GM19351 (cell line): ENCODE data around the gene SP6.
A peak's percentile ranks its signal among the peaks of the same experiment; 100 is the strongest.

Experiments
- ATAC-seq: cut with Tn5 transposase; IDR thresholded peaks from one replicate; pipeline ENCODE4 v1.9.1; 2021; ENCODE audit warnings: mild to moderate bottlenecking, moderate library complexity; ENCODE audit not compliant: unreplicated experiment

Gene SP6

DNA sequence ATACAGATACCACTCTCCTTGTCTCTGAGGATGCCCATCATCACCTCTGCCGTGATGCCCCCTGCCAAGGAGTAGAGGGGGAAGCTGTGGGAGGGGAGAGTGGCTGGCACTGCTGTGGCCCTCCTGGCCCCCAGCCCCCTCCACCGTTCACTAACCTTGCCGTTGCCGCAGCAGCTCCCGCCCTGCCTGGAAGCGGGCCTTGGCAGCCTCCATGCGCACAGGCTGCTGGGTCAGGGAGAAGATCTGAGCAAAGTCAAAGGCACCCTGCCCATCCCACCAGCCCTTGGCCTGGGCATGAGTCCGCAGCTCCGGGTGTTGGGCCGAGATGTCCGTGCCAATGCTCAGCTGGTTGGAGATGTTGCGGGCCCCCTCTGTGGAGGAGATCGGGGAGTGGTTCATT, 12.3 kb downstream of the SP6 start:
- ATAC-seq, result no peak

DNA sequence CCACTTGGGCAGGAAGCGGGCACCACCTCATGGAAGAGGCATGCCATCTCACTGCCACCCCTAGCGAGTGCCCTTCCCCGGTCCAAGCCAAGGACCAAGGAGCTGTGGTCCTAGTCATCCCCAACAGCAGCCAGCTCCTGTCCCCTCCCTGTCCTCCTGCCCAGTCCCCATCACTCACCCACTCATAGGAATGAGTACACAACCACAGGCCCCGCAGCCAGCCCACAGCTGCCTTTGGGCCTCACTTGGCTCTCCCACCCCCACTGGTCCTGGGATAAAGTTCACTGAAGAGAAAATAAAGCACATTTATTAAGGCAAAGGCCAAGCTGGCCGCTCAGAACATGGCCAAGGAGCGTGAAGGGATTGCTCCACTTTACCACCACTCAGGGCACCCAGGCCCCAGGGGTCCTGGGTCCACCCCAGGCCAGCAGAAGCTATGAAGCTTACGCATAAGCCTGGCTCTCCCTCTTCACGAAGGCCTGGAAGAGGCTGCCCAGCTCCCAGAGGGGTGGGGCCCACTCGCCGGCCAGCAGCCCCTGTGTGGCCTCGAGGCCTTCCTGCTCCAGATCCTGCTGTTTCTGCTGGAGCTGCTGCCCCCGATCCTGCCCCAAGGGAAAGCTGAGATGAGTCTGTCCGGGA, 13.4 kb downstream of the SP6 start:
- ATAC-seq, result no peak

DNA sequence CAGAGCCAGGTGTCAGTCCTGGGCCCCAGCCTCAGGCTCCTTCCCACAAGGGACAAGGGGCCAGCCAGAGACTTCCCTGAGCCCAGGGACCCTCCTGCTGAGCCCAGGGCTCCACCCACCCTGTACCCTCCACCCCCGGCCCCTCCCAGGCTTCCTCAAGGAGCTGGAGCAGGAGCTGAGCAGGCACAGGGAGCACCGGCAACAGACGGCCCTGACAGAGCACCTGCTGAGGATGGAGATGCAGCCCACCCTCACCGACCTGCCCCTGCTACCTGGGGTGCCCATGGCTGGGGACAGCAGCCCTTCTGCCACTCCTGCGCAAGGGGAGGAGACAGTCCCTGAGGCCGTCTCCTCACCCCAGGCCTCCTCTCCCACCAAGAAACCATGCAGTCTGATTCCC, 14.4 kb downstream of the SP6 start:
- ATAC-seq, result no peak

GRCh38 chr17:47834756-47835155, 16.2 kb downstream of the SP6 start:
- ATAC-seq, result no peak

- no peak for ATAC-seq
Measured at GRCh38 chr17:47831934-47832327, 19.0 kb downstream of the SP6 start.

- ATAC-seq, result peak; percentile 82
Measured at GRCh38 chr17:47831003-47831933, 19.7 kb downstream of the SP6 start, which contains the start of the genes LRRC46 and MRPL10. Gene LRRC46, plus strand, starts transcription at chr17:47831670. Its CDS starts 320 bp downstream, at chr17:47831990. Gene MRPL10, minus strand, starts transcription at chr17:47831541. Its CDS starts 30 bp downstream, at chr17:47831511.

DNA sequence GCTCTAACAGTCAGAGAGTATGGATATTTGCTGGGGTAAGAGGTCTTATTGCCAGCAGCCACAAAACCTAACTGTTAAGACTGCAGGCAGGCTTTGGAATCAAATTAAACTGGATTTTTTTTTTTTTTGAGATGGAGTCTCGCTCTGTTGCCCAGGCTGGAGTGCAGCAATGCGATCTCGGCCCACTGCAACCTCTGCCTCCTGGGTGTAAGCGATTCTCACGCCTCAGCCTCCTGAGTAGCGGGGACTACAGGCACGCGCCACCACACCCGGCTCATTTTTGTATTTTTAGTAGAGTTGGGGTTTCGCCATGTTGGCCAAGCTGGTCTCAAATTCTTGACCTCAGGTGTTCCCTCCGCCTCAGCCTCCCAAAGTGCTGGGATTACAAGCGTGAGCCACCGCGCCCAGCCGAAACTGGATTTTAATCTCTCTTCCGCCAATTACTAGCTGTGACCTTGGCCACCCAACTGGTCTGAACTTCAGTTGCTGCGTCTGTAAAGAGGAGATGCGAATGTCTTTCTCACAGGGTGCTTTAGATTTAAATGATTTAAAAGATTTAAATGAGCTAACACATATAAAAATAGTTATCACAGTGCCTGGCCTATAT, 20.5 kb downstream of the SP6 start:
- ATAC-seq, result no peak

- ATAC-seq, result no peak
Measured at GRCh38 chr17:47829870-47830269, 21.1 kb downstream of the SP6 start.

DNA sequence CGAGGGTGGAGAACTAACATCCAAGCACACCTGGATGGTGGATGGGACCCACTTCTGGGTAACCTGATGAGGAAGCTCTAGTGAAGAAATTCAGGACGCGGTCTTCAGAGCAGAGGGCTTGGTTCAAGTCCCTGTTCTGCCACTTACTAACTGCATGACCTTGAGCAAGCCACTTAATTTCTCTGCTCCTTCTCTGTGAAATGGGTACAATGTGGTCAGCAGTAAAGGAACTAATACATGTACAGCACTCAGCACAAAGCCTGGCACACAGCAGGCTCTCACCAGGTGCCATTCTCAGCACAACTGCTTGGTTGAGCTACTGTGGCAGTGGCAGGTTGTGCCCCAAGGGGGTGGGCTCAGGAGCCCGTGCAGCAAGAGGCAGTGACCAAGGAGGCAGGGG, 27.4 kb downstream of the SP6 start:
- no peak for ATAC-seq

DNA sequence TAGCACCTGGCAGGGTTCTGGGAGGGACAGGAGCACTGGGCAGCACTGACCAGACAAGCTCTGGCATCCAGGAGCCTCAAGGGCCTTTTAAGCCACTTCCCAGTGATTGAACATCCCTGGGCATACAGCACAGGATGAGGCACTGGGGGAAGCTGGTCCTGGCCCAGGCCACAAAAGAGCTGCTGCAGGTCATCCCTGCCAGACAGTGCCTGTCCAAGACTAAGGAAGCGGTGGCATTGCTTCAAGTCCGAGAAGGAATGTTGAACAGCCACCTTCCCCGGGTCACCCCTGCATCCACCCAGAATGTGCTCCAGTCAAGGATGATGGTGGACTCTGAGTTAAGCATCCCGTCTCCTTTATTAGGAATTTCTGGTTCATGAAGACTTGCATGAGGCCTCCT, 28.2 kb downstream of the SP6 start:
- ATAC-seq, result no peak

DNA sequence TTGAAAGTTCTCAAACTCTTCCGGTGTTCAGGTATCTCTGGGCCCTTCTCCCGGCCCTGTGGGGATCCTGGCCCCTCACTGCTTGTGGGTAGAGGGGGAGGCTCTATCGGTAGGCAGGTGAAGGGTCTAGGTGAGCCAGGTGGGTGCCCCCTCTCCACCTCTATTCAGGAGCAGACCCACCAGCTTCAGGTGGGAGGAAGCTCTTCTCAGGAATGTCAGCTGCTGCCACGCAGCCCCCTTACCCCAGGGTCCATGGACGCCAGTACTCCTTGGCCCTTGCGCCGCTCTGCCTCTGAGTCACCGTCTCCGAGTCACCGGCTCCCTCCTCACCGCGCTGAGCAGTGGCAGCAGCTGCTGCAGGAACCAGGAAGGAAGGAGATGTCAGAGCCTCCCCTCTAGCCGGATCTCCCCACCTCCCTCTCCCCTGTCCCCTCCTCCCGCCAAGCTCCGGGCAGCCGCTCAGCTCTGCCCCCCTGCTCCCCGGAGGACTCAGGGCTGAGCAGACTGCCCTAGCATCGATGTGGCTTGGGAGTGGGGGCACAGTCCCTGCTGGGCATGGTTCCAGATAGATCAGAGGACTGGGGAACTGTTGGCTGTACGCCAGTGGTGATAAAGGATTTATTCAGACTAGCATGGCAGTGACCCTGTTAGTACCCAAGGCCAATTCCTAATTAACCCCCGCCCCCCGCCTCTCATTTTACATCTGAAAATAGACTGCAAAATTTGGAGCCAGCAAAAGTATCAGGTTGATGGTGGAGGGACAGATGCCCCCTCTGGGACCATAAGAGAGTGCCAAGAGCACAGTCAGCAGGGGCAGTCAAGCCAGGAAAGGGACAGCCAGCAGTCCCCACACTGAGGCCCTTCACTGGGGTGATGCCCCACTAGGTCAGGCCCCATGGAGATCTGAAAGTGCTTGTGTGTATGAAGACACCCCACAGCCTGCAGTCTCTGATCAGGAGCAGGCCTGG, 29.3 kb downstream of the SP6 start, which contains the start of gene OSBPL7:
Gene OSBPL7 (minus strand): TSS at position 371 of the 968 bp plus-strand sequence. CDS start 1,516 bp downstream, outside the sequence.
- ATAC-seq, result peak; percentile 69

DNA sequence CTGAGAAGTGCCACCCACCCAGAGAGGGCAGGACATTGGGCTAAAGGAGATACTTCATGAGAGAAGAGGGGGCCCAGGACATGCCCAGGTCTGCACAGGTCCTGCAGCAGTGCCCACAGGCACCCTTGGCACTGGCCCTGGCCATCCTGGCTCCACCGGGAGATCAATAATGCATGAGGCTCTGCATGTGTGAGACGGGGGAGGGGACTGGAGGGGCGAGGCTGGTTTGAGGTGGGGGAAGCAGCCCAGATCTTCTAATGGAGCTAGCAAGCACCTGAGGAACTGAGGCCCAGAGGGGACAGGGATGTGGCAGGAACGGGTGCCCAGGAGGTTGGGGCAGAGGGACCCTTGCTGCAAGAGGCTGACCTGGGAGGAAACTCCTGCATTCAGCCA, 29.9 kb downstream of the SP6 start:
- ATAC-seq, result no peak

DNA sequence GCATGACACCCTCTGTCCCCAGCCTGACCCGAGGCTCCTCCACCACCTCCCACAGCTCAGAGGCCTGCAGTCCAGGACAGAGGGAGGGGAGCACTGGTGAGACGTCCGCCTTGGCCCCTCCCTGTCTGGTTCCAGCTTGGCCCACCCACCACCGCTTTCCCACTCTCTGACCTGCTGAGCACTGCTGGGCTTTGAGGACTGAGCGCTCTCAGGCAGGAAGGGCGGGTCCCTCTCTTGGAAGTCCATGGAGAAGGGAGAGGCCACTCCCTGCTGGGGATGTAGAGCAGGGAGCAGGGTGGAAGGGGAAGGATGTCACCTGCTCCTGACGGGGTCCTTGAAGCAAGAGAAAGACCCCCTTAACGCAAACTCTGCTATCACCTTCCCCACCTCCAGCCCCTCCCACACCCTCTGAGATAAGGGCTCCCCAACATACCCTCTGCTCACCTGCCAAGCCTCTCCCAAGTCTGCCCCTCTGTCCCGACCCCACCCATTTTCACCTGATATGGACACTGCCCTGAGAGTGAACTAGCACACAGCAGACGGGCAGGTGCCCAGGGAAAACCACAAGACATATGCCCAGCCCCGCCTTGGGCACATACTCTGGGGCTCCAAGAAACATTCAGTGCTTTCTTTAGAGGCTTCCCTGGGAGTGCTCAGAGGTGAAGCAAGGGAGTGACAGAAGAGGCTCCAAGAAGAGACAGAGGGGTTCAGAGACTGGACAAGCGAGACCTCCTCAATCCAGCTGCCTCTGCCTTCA, 30.8 kb downstream of the SP6 start:
- ATAC-seq, result no peak

DNA sequence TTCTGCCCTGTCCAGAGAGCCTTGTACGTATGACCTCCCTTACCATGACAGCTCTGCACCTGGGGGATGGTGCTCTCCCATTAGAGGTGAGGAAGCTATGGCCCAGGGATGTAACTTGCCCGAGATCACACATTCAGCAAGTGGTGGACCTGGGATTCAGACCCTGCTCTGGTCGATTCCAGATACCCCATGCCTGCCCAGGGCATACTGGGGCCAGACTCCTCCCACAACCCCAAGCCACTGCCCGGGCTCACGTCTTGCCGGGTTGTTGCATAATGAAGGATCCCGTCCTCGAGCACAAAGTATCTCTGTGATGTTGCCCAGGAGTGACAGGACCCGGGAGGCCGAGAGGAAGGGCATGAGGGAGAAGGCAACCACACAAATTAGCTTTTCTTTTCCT, 31.5 kb downstream of the SP6 start:
- ATAC-seq, result no peak

DNA sequence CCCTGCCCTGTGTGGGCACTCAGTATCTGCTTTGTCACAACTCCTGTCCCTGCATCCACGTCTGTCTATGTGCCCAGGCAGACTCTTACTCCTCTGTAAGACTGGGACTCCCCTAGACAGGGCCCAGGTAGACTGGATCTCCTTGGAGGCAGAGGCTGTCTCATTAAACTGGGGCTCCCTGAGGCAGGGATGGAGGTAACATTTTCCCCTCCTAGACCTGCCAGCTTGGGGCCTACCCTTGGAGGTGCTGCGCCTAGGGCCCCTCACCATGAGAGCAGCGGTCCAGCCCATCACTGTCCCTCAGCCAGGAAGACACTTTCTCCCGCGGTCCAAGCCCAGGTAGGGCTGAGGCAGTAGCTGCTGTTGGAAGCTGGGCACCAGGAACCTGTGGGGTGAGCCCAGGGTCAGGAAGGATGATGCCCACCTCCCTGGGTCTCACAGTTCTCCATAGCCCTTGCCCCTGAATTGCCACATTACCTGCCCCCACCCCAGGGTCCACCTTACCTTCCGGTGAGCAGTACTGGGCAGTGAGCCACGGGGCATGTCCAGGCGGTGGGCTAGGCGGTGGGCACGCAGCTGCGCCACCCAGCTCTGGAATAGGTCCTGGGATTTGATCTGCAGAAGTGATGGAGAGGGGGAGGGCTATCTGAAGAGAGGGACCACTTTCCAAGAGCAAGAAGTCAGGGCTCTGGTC, 32.8 kb downstream of the SP6 start:
- ATAC-seq, result no peak

DNA sequence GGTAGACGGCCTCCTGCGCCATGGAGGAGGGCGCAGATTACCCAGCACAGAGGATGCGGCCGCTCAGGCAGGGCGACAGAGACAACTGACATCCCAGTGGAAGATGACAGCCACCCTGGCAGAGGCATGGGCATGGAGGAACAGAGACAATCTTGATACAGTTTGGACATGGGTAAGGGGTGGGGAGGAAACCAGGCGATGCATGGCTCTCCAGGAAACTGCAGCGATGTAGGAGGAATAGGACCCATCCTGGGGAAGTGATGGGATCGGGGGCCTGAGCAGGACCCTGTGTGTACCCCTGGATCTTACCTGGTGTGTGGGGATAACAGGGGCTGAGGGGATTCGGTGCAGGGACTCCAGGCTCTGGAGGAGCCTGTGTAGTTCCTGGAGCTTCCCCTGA, 34.0 kb downstream of the SP6 start:
- no peak for ATAC-seq

GRCh38 chr17:47816111-47816735, 34.7 kb downstream of the SP6 start:
- ATAC-seq, result no peak

DNA sequence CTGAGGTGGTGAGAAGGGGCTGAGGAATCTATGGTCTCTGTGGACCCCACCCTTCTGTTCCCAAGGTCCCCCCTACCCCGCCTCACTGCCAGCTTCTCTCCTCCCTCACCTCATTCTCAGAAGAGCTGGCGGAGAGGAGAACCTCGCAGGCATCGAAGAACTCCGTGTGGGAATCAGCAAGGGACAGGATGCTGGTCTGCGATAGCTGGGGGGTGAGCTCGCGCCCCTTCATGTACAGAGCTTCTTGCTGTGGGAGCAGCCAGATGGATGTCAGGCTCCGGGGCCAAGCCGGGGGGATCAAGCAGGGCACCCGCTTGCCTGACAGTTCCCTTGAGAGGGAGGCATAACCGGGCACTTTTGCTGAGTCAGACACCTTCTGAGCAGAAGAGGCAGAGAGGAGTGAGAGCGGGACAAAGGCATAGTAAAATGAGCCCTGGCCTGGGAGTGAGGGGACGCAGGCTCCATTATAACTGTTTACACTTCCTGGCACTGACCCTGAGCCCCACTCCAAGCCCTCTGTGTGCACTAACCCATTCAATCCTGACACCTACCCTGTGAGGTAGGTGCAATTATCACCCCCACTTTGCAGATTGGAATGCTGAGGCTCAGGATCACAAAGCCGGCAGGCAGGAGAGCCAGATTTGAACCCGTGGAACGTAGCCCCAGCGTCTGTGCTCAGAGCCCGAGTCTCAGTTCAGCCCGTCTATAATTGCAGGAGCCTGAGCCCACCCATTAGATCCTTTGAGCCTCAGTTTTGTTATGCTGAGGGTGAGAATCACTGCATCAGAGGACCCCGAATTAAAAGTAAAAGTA, 35.7 kb downstream of the SP6 start:
- no peak for ATAC-seq
